ENCODE measurements around the gene ZBTB24.
A peak's percentile ranks its signal among the peaks of the same experiment; 100 is the strongest.
"Not testable (repeated sequence)": the region's sequence is repeated elsewhere in the genome, so short reads cannot be mapped to it uniquely, and the experiment has no call there.

Gene ZBTB24

GRCh38 chr6:109467696-109468095 lies 15.3 kb downstream of the ZBTB24 start:
- no peak for DNase-seq

GRCh38 chr6:109466212-109466923 lies 16.7 kb downstream of the ZBTB24 start:
- no peak for DNase-seq

GRCh38 chr6:109465772-109466171 lies 17.2 kb downstream of the ZBTB24 start:
- DNase-seq = no peak

GRCh38 chr6:109461733-109462526 lies 21.1 kb downstream of the ZBTB24 start:
- DNase-seq = no peak

- DNase-seq = not testable (repeated sequence)
These were observed 21.8 kb downstream of the ZBTB24 start for GRCh38 chr6:109461205-109461604.

DNA sequence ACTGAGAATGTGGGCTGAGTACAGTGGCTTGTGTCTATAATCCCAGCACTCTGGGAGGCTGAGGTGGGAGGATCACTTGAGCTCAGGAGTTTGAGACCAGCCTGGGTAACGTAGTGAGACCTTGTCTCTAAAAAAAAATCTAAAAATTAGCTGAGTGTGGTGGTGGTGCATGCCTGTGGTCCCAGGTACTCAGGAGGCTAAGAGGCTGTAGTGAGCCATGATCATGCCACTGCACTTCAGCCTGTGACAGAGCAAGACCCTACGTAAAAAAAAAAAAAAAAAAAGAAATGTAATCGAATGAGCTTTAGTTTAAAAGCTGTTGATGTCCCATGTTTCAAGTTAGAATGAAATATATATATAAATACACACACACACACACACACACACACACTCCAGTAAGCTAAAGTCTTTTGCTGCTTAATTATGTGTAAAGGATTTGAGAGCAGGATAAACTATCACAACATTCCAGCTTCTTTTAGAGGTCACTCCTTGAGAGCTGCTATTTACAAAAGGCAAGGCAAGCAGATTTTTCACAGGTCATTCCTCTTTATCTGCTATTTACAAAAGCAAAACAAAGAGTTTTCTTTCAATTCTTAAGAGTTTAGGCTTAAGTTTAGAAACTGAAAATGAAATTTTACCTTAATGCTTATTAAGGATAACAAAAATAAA lies 22.7 kb downstream of the ZBTB24 start:
- DNase-seq = no peak

GRCh38 chr6:109458774-109459531 lies 24.1 kb downstream of the ZBTB24 start:
- no peak for DNase-seq

DNA sequence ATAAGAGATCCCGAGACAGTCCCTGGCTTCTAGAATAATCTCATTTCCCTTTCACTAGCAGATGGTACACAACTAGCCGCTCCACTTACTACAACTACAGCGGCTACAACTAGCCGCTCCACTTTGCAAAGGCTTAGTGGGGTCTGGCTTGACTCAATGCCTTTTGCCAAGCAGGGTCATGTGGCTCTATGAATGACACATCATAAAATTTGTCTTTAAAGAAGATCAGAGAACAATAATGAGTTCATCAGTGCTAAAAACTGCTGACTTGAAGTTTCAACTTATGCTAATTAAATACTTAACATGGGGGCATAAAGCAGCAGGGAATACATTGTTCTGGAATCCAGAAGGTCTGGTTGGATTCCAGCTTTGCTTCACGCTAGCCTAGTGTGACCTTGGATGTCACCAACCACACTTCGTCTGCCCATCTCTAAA lies 25.4 kb downstream of the ZBTB24 start:
- no peak for DNase-seq

DNA sequence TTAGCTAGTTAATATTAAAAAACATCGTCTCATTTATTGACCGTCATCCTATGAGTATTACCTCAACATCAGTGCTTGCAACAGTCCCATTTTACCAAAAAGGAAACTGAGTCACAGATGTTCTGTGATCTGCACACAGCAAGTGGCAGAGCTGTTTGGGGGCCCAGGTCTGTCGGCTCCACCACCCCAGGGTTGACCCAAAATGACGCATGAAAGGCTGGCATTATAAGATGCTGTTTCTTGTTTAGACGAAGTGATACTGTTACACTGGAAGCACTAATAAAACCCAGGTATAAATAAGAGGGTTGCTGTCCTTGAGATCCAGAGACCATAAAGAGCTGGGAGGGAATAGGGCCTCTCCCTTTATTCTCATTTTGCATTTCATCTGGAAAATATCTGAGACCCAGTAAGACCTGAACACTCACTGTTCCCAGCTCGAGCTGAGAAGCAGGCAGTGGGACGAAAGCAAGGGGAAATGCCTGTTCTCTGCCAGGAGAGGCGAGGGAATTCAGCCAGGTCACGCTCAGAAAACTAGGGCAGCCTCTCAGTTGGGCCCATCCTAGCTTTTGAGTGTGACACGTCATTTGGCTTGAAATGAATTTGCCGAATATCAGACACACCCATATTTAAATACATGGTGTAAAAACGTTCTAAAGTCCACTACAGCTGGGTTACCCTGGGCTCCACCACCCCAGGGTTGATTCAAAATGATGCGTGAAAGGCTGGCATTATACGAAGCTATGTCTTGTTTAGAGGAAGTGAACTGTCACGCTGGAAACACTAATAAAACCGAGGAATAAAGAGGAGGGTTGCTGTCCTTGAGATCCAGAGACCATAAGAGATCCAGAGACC lies 26.1 kb downstream of the ZBTB24 start:
- no peak for DNase-seq

GRCh38 chr6:109456111-109456583 lies 26.9 kb downstream of the ZBTB24 start:
- DNase-seq = no peak

GRCh38 chr6:109455437-109456110 lies 27.4 kb downstream of the ZBTB24 start, which contains the start of gene MICAL1:
Gene MICAL1, minus strand, starts transcription at chr6:109455772. Its CDS starts 1,576 bp downstream, at chr6:109454196.
- peak; percentile 54 for DNase-seq

- DNase-seq = peak; percentile 49
These were observed 28.3 kb downstream of the ZBTB24 start for GRCh38 chr6:109454496-109455436.

DNA sequence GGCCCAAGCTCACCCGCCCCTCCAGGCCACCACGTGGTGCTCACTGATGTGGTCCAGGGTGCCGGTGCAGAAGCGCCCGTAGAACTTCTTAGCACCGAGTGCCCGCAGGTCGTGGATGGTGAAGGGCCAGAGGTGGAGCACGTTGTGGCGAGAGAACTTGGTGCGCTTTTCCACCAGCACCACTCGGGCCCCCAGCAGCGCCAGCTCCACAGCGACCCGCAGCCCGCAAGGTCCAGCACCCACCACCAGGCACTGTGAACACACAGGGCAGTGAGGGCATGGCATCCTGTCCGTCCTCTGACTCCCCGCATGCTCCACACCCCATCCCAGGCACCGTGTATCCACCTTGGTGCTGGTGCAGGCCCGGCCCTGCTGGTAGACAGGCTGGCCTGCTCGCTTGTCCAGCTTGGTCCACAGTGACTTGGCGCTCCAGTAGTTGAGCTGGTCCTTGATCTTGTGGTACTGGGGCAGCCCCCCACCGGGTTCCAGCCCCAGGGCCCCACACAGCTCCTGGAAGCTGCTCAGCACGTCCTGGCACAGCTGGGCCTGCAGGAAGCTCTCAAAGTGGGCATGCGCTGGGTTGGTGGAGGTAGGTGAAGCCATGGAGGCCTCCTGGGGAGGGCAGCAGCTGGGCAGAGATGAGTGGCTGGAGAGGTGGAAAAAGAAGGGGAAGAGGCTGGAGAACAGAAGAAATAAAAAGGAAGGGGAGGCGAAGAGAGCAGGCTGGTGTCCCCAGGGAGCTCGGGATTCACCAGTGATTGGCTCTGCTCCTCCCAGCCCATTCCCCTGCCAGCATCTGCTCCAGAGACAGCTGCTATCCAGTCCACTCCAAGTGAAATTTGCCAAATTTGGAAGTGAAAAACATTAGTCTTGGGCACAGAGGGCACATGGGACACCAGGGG lies 29.2 kb downstream of the ZBTB24 start:
- peak; percentile 7 for DNase-seq

- peak; percentile 7 for DNase-seq
These were observed 29.9 kb downstream of the ZBTB24 start for GRCh38 chr6:109453156-109453555.

DNA sequence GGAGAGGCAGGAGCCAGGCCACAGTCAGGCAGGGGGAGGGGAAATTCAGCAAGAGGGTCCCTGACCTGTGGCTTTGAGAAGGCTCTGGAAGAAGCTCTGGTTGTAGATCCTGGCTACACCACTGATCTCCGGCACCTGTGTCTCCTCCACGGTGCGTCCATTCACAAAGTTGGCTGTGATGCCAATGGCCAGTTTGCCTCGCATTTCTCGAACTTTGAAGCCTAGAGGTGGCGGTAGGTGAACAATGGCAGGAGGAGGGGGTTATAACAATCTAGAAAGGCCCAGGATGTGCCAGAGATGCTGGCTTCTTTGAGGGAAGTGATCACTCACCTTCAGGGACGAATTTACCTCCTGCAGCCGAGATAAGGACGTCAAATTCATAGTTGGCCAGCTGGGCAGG lies 30.8 kb downstream of the ZBTB24 start:
- no peak for DNase-seq

GRCh38 chr6:109451376-109451775 lies 31.6 kb downstream of the ZBTB24 start:
- DNase-seq = no peak

DNA sequence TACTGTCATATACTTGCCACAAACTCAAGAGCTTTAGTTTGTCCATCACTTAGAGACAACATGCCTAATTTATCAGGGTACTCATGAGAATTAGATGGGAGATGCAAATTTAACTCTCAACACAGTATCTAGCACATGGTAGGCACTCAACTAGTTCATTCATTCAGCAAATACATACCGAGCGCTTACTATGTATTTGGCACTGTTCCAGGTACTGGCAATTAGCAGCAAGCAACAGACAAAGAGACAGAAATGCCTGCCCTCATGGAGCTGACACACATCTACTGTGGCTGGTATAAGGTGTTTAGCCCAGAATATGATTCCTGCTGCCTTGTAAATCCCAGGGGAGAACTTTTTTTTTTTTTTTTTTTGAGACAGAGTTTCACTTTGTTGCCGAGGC lies 32.2 kb downstream of the ZBTB24 start:
- DNase-seq = no peak

- peak; percentile 11 for DNase-seq
These were observed 33.0 kb downstream of the ZBTB24 start for GRCh38 chr6:109449795-109450673.
